Activated CD8-positive, alpha-beta T cell treated with anti-CD3 and anti-CD28 coated beads for 36 hours (primary cell): ENCODE data around the gene POU2F1. TPM values are rescaled to one million over a fixed set of nuclear protein-coding genes. Genes with fewer than 3 reads are reported as not detected.

ENCODE experiments used
- ATAC-seq: fragments of 200-7000 bp; cut with Tn5 transposase; one replicate; pipeline ENCODE4 v1.10.0; 2021; ENCODE audit warnings: mild to moderate bottlenecking, moderate library complexity
- CTCF ChIA-PET: fragments of 350-600 bp; sonication (Branson Sonifier 250); formaldehyde crosslinking; loops from one replicate; lab custom pipeline; 2021; ENCODE audit warnings: antibody characterized with exemption; lab: Charles Lee
- POLR2A ChIA-PET: fragments of 350-600 bp; sonication (Branson Sonifier 250); formaldehyde crosslinking; loops from one replicate; lab custom pipeline; 2021; ENCODE audit warnings: antibody characterized with exemption; lab: Charles Lee
- DNase-seq: peaks from one replicate; pipeline ENCODE4 v3.0.0-alpha.2; 2020
- H3K27ac Mint-ChIP-seq: one replicate; pipeline ENCODE4 v1.8.0; 2021; ENCODE audit warnings: mild to moderate bottlenecking, mixed read lengths
- H3K27me3 Mint-ChIP-seq: one replicate; pipeline ENCODE4 v1.8.0; 2021; ENCODE audit warnings: mixed read lengths
- H3K36me3 Mint-ChIP-seq: one replicate; pipeline ENCODE4 v1.8.0; 2021; ENCODE audit warnings: low read depth, mixed read lengths
- H3K4me1 Mint-ChIP-seq: one replicate; pipeline ENCODE4 v1.8.0; 2021; ENCODE audit warnings: low read depth, mixed read lengths
- H3K4me3 Mint-ChIP-seq: one replicate; pipeline ENCODE4 v1.8.0; 2021; ENCODE audit warnings: mild to moderate bottlenecking, moderate library complexity, mixed read lengths
- H3K9me3 Mint-ChIP-seq: one replicate; pipeline ENCODE4 v1.8.0; 2021; ENCODE audit warnings: mixed read lengths
- CTCF ChIP-seq: fragments of 200-600 bp; IDR thresholded peaks from one replicate; pipeline ENCODE4 v1.8.0; 2022; ENCODE audit warnings: antibody characterized with exemption, mild to moderate bottlenecking
- intact Hi-C: fragments of 100-400 bp; cut with micrococcal nuclease; formaldehyde crosslinking; loops from one replicate; pipeline ENCODE4 v1.10.0; 2022
- total RNA-seq, 2 experiments: library from RNA; stranded (reverse); gene quantifications; one replicate each; pipeline ENCODE4 v1.2.3, GENCODE V29; 2021

POU2F1 gene
- total RNA-seq, 2 experiments from 2014 or later, result 23.6 to 24.2 TPM

GRCh38 chr1:167178831-167179230, 41.9 kb upstream of the POU2F1 start:
- POLR2A ChIA-PET, result no interaction called here
- DNase-seq, result no peak
- intact Hi-C loops, result no loop called here
- Mint-ChIP-seq H3K4me3 (no peak overlapping the region), H3K4me1 (no peaks in the 10 kb centered on the region), H3K36me3 (no peaks in the 10 kb centered on the region), H3K27ac (no peak overlapping the region), H3K9me3 (no peaks in the 10 kb centered on the region), H3K27me3 (peaks cover under 1% of the 10 kb centered on the region)
- no peak for TF ChIP-seq CTCF
- ATAC-seq, result no peak
- CTCF ChIA-PET, result no interaction called here

GRCh38 chr1:167182571-167183320, 37.9 kb upstream of the POU2F1 start:
- TF ChIP-seq CTCF, result no peak
- no peaks in the 10 kb centered on the region for H3K27me3 Mint-ChIP-seq
- no peak overlapping the region for H3K27ac Mint-ChIP-seq
- no peak overlapping the region for H3K4me3 Mint-ChIP-seq
- H3K9me3 Mint-ChIP-seq, result no peaks in the 10 kb centered on the region
- CTCF ChIA-PET, result interaction anchor here (1.2 to 2.1 kb wide), 4 partner anchors 9 to 358 kb away, joined by 3 to 6 read pairs (median 4); no protein-coding TSS in a partner anchor
- POLR2A ChIA-PET, result no interaction called here
- H3K4me1 Mint-ChIP-seq, result no peaks in the 10 kb centered on the region
- H3K36me3 Mint-ChIP-seq, result no peaks in the 10 kb centered on the region
- intact Hi-C loops, result no loop called here
- DNase-seq, result no peak
- no peak for ATAC-seq

- Mint-ChIP-seq H3K4me1 (no peaks in the 10 kb centered on the region), H3K4me3 (no peak overlapping the region), H3K27ac (no peak overlapping the region), H3K27me3 (no peaks in the 10 kb centered on the region), H3K9me3 (no peaks in the 10 kb centered on the region), H3K36me3 (no peaks in the 10 kb centered on the region)
- ChIA-PET POLR2A (no interaction called here), CTCF (interaction anchor here (1.9 kb wide), 1 partner anchor 35 kb away, joined by 4 read pairs; no protein-coding TSS in a partner anchor)
- ATAC-seq (no peak), DNase-seq (no peak)
- intact Hi-C loops, result no loop called here
- no peak for TF ChIP-seq CTCF
Measured at GRCh38 chr1:167184081-167184480, 36.6 kb upstream of the POU2F1 start.

GRCh38 chr1:167185062-167185461, 35.6 kb upstream of the POU2F1 start:
- Mint-ChIP-seq H3K36me3 (no peaks in the 10 kb centered on the region), H3K4me3 (no peak overlapping the region), H3K4me1 (no peaks in the 10 kb centered on the region), H3K27me3 (peaks cover 1% of the 10 kb centered on the region), H3K9me3 (no peaks in the 10 kb centered on the region), H3K27ac (no peak overlapping the region)
- intact Hi-C loops, result no loop called here
- no peak for ATAC-seq
- POLR2A ChIA-PET, result no interaction called here
- no peak for DNase-seq
- no peak for TF ChIP-seq CTCF
- CTCF ChIA-PET, result interaction anchor here (1.9 kb wide), 1 partner anchor 36 kb away, joined by 4 read pairs; no protein-coding TSS in a partner anchor

GRCh38 chr1:167185974-167186657, 34.6 kb upstream of the POU2F1 start:
- TF ChIP-seq CTCF, result no peak
- CTCF ChIA-PET, result no interaction called here
- Mint-ChIP-seq H3K9me3 (no peaks in the 10 kb centered on the region), H3K4me1 (no peaks in the 10 kb centered on the region), H3K4me3 (no peak overlapping the region), H3K27ac (no peak overlapping the region), H3K27me3 (peaks cover 1% of the 10 kb centered on the region), H3K36me3 (no peaks in the 10 kb centered on the region)
- intact Hi-C loops, result no loop called here
- ATAC-seq, result no peak
- POLR2A ChIA-PET, result no interaction called here
- no peak for DNase-seq
